Nephron (organoid): ENCODE results near the gene ROCK2.

Source experiments
- H3K27ac Mint-ChIP-seq, 3 experiments: 2 replicates each; pipeline ENCODE4 v1.8.0; 2020; ENCODE audit warnings: mixed read lengths in 3 of 3, mild to moderate bottlenecking in 2 of 3, moderate library complexity in 1 of 3
- H3K27me3 Mint-ChIP-seq: 2 replicates; pipeline ENCODE4 v1.8.0; 2021; ENCODE audit warnings: low read depth, mild to moderate bottlenecking, moderate library complexity, mixed read lengths
- H3K36me3 Mint-ChIP-seq: 2 replicates; pipeline ENCODE4 v1.8.0; 2020; ENCODE audit warnings: low read depth, mixed read lengths
- H3K4me1 Mint-ChIP-seq: 2 replicates; pipeline ENCODE4 v1.8.0; 2020; ENCODE audit warnings: mixed read lengths
- H3K4me3 Mint-ChIP-seq, 3 experiments: 2 replicates each; pipeline ENCODE4 v1.8.0; 2020; ENCODE audit warnings: mild to moderate bottlenecking in 3 of 3, mixed read lengths in 3 of 3, moderate library complexity in 2 of 3
- H3K9me3 Mint-ChIP-seq: 2 replicates; pipeline ENCODE4 v1.8.0; 2020; ENCODE audit warnings: mixed read lengths
- CTCF ChIP-seq, 3 experiments: fragments of 200-600 bp; sonication (generic); IDR thresholded peaks; one replicate each; pipeline ENCODE4 v1.5.0; 2021; ENCODE audit warnings: antibody characterized with exemption in 3 of 3; ENCODE audit not compliant: unreplicated experiment in 3 of 3

ROCK2 gene

GRCh38 chr2:11213975-11214374 lies 130.5 kb downstream of the ROCK2 start:
- Mint-ChIP-seq H3K4me3 (no peak overlapping the region), H3K9me3 (no peaks in the 10 kb centered on the region), H3K36me3 (peaks cover 59% of the 10 kb centered on the region), H3K4me1 (no peaks in the 10 kb centered on the region), H3K27ac (no peak overlapping the region), H3K27me3 (no peaks in the 10 kb centered on the region)
- TF ChIP-seq CTCF (IDR thresholded peaks at IDR 0.05; ENCODE audit: unreplicated experiment in 3 of 3), result no peak

GRCh38 chr2:11213090-11213638 lies 131.3 kb downstream of the ROCK2 start:
- no peak for TF ChIP-seq CTCF (IDR thresholded peaks at IDR 0.05; ENCODE audit: unreplicated experiment in 3 of 3)
- Mint-ChIP-seq H3K4me3 (no peak overlapping the region), H3K27ac (no peak overlapping the region), H3K9me3 (no peaks in the 10 kb centered on the region), H3K4me1 (no peaks in the 10 kb centered on the region), H3K36me3 (peaks cover 54% of the 10 kb centered on the region), H3K27me3 (no peaks in the 10 kb centered on the region)

- H3K27ac Mint-ChIP-seq, result no peak overlapping the region
- H3K4me3 Mint-ChIP-seq, result no peak overlapping the region
- peaks cover 54% of the 10 kb centered on the region for H3K36me3 Mint-ChIP-seq
- H3K27me3 Mint-ChIP-seq, result no peaks in the 10 kb centered on the region
- no peak for TF ChIP-seq CTCF (IDR thresholded peaks at IDR 0.05; ENCODE audit: unreplicated experiment in 3 of 3)
- no peaks in the 10 kb centered on the region for H3K9me3 Mint-ChIP-seq
- no peaks in the 10 kb centered on the region for H3K4me1 Mint-ChIP-seq
Observed at GRCh38 chr2:11212645-11213044, 131.8 kb downstream of the ROCK2 start.

- no peaks in the 10 kb centered on the region for H3K9me3 Mint-ChIP-seq
- no peak overlapping the region for H3K27ac Mint-ChIP-seq
- no peak for TF ChIP-seq CTCF (IDR thresholded peaks at IDR 0.05; ENCODE audit: unreplicated experiment in 3 of 3)
- peaks cover 41% of the 10 kb centered on the region for H3K36me3 Mint-ChIP-seq
- H3K4me3 Mint-ChIP-seq, result no peak overlapping the region
- no peaks in the 10 kb centered on the region for H3K4me1 Mint-ChIP-seq
- no peaks in the 10 kb centered on the region for H3K27me3 Mint-ChIP-seq
Observed at GRCh38 chr2:11208083-11208482, 136.4 kb downstream of the ROCK2 start.

GRCh38 chr2:11203480-11203879 lies 141.0 kb downstream of the ROCK2 start:
- no peaks in the 10 kb centered on the region for H3K4me1 Mint-ChIP-seq
- peaks cover 50% of the 10 kb centered on the region for H3K36me3 Mint-ChIP-seq
- H3K4me3 Mint-ChIP-seq, result no peak overlapping the region
- no peaks in the 10 kb centered on the region for H3K27me3 Mint-ChIP-seq
- H3K9me3 Mint-ChIP-seq, result no peaks in the 10 kb centered on the region
- no peak overlapping the region for H3K27ac Mint-ChIP-seq
- no peak for TF ChIP-seq CTCF (IDR thresholded peaks at IDR 0.05; ENCODE audit: unreplicated experiment in 3 of 3)

GRCh38 chr2:11201969-11202368 lies 142.5 kb downstream of the ROCK2 start:
- Mint-ChIP-seq H3K27me3 (no peaks in the 10 kb centered on the region), H3K27ac (no peak overlapping the region), H3K36me3 (peaks cover 49% of the 10 kb centered on the region), H3K4me1 (no peaks in the 10 kb centered on the region), H3K9me3 (no peaks in the 10 kb centered on the region), H3K4me3 (no peak overlapping the region)
- TF ChIP-seq CTCF (IDR thresholded peaks at IDR 0.05; ENCODE audit: unreplicated experiment in 3 of 3), result no peak
